Fibroblast of peridontal ligament (primary cell): ENCODE results near the gene MYOM1.

Experiments
- DNase-seq: peaks from one replicate; pipeline ENCODE4 v3.0.0-alpha.2; 2010; ENCODE audit errors: extremely low read depth

MYOM1 gene

GRCh38 chr18:3117493-3118192 lies 102.1 kb downstream of the MYOM1 start:
- no peak for DNase-seq

- no peak for DNase-seq
These were observed 104.2 kb downstream of the MYOM1 start for GRCh38 chr18:3115447-3116030.

GRCh38 chr18:3114451-3114850 lies 105.3 kb downstream of the MYOM1 start:
- DNase-seq: no peak

GRCh38 chr18:3114026-3114425 lies 105.7 kb downstream of the MYOM1 start:
- DNase-seq: no peak

GRCh38 chr18:3111523-3112240 lies 108.1 kb downstream of the MYOM1 start:
- DNase-seq: no peak

GRCh38 chr18:3110034-3110752 lies 109.6 kb downstream of the MYOM1 start:
- DNase-seq: no peak

- no peak for DNase-seq
These were observed 112.0 kb downstream of the MYOM1 start for GRCh38 chr18:3107740-3108151.

- peak; percentile 80 for DNase-seq
These were observed 115.3 kb downstream of the MYOM1 start for GRCh38 chr18:3104190-3105054.

GRCh38 chr18:3103576-3103975 lies 116.2 kb downstream of the MYOM1 start:
- DNase-seq: peak; percentile 70

GRCh38 chr18:3102983-3103382 lies 116.8 kb downstream of the MYOM1 start:
- no peak for DNase-seq

GRCh38 chr18:3100498-3101132 lies 119.2 kb downstream of the MYOM1 start:
- no peak for DNase-seq

GRCh38 chr18:3099327-3099726 lies 120.4 kb downstream of the MYOM1 start:
- DNase-seq: no peak

- DNase-seq: no peak
These were observed 122.7 kb downstream of the MYOM1 start for GRCh38 chr18:3097082-3097481.

- no peak for DNase-seq
These were observed 123.8 kb downstream of the MYOM1 start for GRCh38 chr18:3095921-3096320.

- DNase-seq: no peak
These were observed 125.5 kb downstream of the MYOM1 start for GRCh38 chr18:3094338-3094684.

- DNase-seq: peak; percentile 41
These were observed 126.0 kb downstream of the MYOM1 start for GRCh38 chr18:3093624-3094337.

GRCh38 chr18:3092727-3093126 lies 127.0 kb downstream of the MYOM1 start:
- no peak for DNase-seq

GRCh38 chr18:3089579-3089978 lies 130.2 kb downstream of the MYOM1 start:
- no peak for DNase-seq

GRCh38 chr18:3088449-3088848 lies 131.3 kb downstream of the MYOM1 start:
- DNase-seq: no peak

- no peak for DNase-seq
These were observed 132.9 kb downstream of the MYOM1 start for GRCh38 chr18:3086871-3087270.
